ENCODE results near the gene PCOLCE2.
"Not testable (repeated sequence)": the region's sequence is repeated elsewhere in the genome, so short reads cannot be mapped to it uniquely, and the experiment has no call there.

The PCOLCE2 gene

GRCh38 chr3:142898346-142899213, 9.7 kb upstream of the PCOLCE2 start:
- no peak for DNase-seq (ENCODE audit: low spot score)

- DNase-seq (ENCODE audit: low spot score): peak; percentile 21
Measured at GRCh38 chr3:142897807-142898206, 8.9 kb upstream of the PCOLCE2 start.

- DNase-seq (ENCODE audit: low spot score): no peak
Measured at GRCh38 chr3:142896996-142897395, 8.1 kb upstream of the PCOLCE2 start.

- no peak for DNase-seq (ENCODE audit: low spot score)
Measured at GRCh38 chr3:142896201-142896755, 7.4 kb upstream of the PCOLCE2 start.

- DNase-seq (ENCODE audit: low spot score): no peak
Measured at GRCh38 chr3:142894493-142894892, 5.6 kb upstream of the PCOLCE2 start.

GRCh38 chr3:142892714-142893113, 3.8 kb upstream of the PCOLCE2 start:
- no peak for DNase-seq (ENCODE audit: low spot score)

GRCh38 chr3:142890592-142890991, 1.7 kb upstream of the PCOLCE2 start:
- no peak for DNase-seq (ENCODE audit: low spot score)

- DNase-seq (ENCODE audit: low spot score): no peak
Measured at GRCh38 chr3:142889212-142890014, 530 bp upstream of the PCOLCE2 start.

- DNase-seq (ENCODE audit: low spot score): no peak
Measured at GRCh38 chr3:142888099-142888480, 793 bp downstream of the PCOLCE2 start.

- DNase-seq (ENCODE audit: low spot score): no peak
Measured at GRCh38 chr3:142886940-142887339, 1.9 kb downstream of the PCOLCE2 start.

GRCh38 chr3:142886021-142886420, 2.9 kb downstream of the PCOLCE2 start:
- no peak for DNase-seq (ENCODE audit: low spot score)

GRCh38 chr3:142884531-142884930, 4.4 kb downstream of the PCOLCE2 start:
- DNase-seq (ENCODE audit: low spot score): no peak

- DNase-seq (ENCODE audit: low spot score): not testable (repeated sequence)
Measured at GRCh38 chr3:142883534-142883933, 5.3 kb downstream of the PCOLCE2 start.

GRCh38 chr3:142881445-142882224, 7.2 kb downstream of the PCOLCE2 start:
- DNase-seq (ENCODE audit: low spot score): no peak

- DNase-seq (ENCODE audit: low spot score): no peak
Measured at GRCh38 chr3:142878649-142879300, 10.1 kb downstream of the PCOLCE2 start.

- no peak for DNase-seq (ENCODE audit: low spot score)
Measured at GRCh38 chr3:142876417-142876816, 12.5 kb downstream of the PCOLCE2 start.

GRCh38 chr3:142875583-142876207, 13.2 kb downstream of the PCOLCE2 start:
- no peak for DNase-seq (ENCODE audit: low spot score)

GRCh38 chr3:142875099-142875498, 13.8 kb downstream of the PCOLCE2 start:
- DNase-seq (ENCODE audit: low spot score): no peak

- not testable (repeated sequence) for DNase-seq (ENCODE audit: low spot score)
Measured at GRCh38 chr3:142868382-142868781, 20.5 kb downstream of the PCOLCE2 start.

- DNase-seq (ENCODE audit: low spot score): no peak
Measured at GRCh38 chr3:142866841-142867631, 21.8 kb downstream of the PCOLCE2 start.

Measured in pons (tissue), 1 donor.